ENCODE results near the gene ITIH3. TPM values are rescaled to one million over a fixed set of nuclear protein-coding genes. Genes with fewer than 3 reads are reported as not detected.

Gene ITIH3, protein sequence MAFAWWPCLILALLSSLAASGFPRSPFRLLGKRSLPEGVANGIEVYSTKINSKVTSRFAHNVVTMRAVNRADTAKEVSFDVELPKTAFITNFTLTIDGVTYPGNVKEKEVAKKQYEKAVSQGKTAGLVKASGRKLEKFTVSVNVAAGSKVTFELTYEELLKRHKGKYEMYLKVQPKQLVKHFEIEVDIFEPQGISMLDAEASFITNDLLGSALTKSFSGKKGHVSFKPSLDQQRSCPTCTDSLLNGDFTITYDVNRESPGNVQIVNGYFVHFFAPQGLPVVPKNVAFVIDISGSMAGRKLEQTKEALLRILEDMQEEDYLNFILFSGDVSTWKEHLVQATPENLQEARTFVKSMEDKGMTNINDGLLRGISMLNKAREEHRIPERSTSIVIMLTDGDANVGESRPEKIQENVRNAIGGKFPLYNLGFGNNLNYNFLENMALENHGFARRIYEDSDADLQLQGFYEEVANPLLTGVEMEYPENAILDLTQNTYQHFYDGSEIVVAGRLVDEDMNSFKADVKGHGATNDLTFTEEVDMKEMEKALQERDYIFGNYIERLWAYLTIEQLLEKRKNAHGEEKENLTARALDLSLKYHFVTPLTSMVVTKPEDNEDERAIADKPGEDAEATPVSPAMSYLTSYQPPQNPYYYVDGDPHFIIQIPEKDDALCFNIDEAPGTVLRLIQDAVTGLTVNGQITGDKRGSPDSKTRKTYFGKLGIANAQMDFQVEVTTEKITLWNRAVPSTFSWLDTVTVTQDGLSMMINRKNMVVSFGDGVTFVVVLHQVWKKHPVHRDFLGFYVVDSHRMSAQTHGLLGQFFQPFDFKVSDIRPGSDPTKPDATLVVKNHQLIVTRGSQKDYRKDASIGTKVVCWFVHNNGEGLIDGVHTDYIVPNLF
- total RNA-seq = 10 to 100 TPM in 2 of 6 donors, 1 to 10 TPM in 4; 2.1 to 13.5 (median 7.0) TPM

DNA sequence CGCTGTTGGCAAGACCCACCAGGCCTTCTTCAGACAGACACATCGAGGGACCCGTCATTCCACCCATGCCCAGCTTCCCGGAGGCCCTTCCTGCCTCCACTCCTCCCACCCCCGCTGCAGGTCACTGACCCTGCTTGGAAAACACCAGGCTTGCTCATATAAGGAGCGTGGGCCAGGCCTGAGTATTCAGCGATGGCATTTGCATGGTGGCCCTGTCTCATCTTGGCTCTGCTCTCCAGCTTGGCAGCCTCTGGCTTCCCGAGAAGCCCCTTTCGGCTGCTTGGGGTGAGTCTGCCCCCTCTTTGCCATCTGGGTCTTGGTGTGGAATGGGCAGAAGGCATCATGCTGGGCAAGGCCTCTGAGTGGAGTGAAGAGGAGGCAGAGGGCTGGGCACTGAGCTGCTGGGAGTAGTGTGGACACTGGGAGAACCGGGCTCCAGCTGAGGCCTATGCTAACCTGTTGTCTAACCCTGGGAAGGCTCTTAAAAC is at the start of gene ITIH3:
ITIH3 (plus strand) TSS at position 185 of the 488 bp plus-strand sequence; CDS start at position 193, 8 bp downstream.
- H3K27ac ChIP-seq = no peak within 1 kb of the TSS
- TF ChIP-seq, protein P1, sequence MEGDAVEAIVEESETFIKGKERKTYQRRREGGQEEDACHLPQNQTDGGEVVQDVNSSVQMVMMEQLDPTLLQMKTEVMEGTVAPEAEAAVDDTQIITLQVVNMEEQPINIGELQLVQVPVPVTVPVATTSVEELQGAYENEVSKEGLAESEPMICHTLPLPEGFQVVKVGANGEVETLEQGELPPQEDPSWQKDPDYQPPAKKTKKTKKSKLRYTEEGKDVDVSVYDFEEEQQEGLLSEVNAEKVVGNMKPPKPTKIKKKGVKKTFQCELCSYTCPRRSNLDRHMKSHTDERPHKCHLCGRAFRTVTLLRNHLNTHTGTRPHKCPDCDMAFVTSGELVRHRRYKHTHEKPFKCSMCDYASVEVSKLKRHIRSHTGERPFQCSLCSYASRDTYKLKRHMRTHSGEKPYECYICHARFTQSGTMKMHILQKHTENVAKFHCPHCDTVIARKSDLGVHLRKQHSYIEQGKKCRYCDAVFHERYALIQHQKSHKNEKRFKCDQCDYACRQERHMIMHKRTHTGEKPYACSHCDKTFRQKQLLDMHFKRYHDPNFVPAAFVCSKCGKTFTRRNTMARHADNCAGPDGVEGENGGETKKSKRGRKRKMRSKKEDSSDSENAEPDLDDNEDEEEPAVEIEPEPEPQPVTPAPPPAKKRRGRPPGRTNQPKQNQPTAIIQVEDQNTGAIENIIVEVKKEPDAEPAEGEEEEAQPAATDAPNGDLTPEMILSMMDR (IDR thresholded peaks at IDR 0.05) = no peak
- no peak for TF ChIP-seq POLR2A (IDR thresholded peaks at IDR 0.05)
- no peak for TF ChIP-seq EP300 (IDR thresholded peaks at IDR 0.05)
- no peak for TF ChIP-seq POLR2AphosphoS5 (IDR thresholded peaks at IDR 0.05)
- DNase-seq = no peak
- 70 to 84% methylated on average over 8 to 10 of the region's 10 CpGs for WGBS, 2 donors
- no peak within 1 kb of the TSS for H3K4me3 ChIP-seq
- H3K4me1 ChIP-seq = no peaks in the 10 kb centered on the region
- H3K36me3 ChIP-seq = no peaks in the 10 kb centered on the region
- no peaks in the 10 kb centered on the region for H3K27me3 ChIP-seq
- no peak for ATAC-seq (ENCODE audit: low FRiP score in 2 of 2)
- no peaks in the 10 kb centered on the region for H3K9me3 ChIP-seq

DNA sequence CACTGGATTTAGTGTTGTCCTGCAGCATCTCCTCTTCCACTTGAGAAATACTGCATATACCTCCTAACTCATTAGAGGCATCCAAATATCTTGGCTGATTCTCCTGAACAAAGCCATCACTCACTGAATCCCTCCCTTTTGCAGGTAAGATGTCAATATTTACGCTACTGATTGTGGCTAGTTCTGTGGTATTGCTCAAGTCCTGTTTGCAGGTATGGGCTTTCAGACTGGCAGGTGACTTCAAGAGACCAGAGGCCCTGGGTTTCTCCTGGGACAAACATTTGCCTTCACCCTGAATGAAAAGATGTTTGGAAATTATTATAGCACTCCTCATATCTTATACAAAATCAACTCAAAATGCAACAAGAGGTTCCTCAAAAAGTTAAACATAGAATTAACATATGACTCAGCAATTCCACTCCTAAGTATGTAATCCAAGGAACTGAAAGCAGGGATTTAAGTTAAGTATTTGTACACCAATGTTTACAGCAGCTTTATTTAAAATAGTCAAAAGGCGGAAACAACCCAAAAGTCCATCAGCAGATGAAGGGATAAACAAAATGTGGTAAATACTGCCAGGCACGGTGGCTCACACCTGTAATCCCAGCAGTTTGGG is 42.4 kb upstream of the ITIH3 start:
- peak overlapping the region in 2 of 4 donors; percentile 0 to 54 for H3K27ac ChIP-seq
- peaks cover 17 to 90% (median 45%) of the 10 kb centered on the region in 4 donors for H3K36me3 ChIP-seq
- no peaks in the 10 kb centered on the region for H3K9me3 ChIP-seq
- peaks cover 0 to 5% (median 2%) of the 10 kb centered on the region in 4 donors for H3K4me1 ChIP-seq
- ATAC-seq (ENCODE audit: low FRiP score in 2 of 2) = no peak
- 77 to 86% methylated on average over 3 of the region's 3 CpGs for WGBS, 2 donors
- no peaks in the 10 kb centered on the region for H3K27me3 ChIP-seq
- no peak for TF ChIP-seq POLR2AphosphoS5 (IDR thresholded peaks at IDR 0.05)
- TF ChIP-seq, protein P1 (IDR thresholded peaks at IDR 0.05) = no peak
- no peak for TF ChIP-seq EP300 (IDR thresholded peaks at IDR 0.05)
- no peak overlapping the region for H3K4me3 ChIP-seq
- no peak for DNase-seq

DNA sequence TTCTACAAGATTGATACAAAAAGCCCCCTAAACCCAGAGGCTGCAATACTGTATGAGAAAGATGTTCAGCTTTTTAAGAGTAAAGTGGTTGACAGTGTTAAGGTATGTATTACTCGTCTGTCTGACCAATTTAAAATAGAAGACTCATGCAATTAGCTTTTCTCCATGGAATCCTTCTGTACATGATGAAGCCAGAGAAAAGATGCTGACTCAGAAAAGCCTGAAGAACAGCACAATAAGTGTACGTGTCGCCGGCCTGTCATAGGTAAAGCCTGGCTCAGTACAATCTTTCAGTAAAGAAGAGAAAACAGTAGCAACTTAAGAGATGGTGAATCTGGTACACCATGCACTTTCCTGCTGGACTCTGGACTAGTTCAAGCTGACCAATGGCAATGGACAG is 40.2 kb upstream of the ITIH3 start:
- H3K27me3 ChIP-seq = no peaks in the 10 kb centered on the region
- ATAC-seq (ENCODE audit: low FRiP score in 2 of 2) (no peak), DNase-seq (no peak)
- no peak overlapping the region for H3K4me3 ChIP-seq
- 94 to 97% methylated on average over 4 of the region's 4 CpGs for WGBS, 2 donors
- H3K9me3 ChIP-seq = no peaks in the 10 kb centered on the region
- TF ChIP-seq POLR2A (IDR thresholded peaks at IDR 0.05) = no peak
- no peak for TF ChIP-seq POLR2AphosphoS5 (IDR thresholded peaks at IDR 0.05)
- TF ChIP-seq, protein P1 (IDR thresholded peaks at IDR 0.05) = no peak
- TF ChIP-seq EP300 (IDR thresholded peaks at IDR 0.05) = no peak
- no peak overlapping the region for H3K27ac ChIP-seq
- peaks cover 11 to 89% (median 38%) of the 10 kb centered on the region in 4 donors for H3K36me3 ChIP-seq
- H3K4me1 ChIP-seq = peaks cover 0 to 5% (median 2%) of the 10 kb centered on the region in 4 donors

DNA sequence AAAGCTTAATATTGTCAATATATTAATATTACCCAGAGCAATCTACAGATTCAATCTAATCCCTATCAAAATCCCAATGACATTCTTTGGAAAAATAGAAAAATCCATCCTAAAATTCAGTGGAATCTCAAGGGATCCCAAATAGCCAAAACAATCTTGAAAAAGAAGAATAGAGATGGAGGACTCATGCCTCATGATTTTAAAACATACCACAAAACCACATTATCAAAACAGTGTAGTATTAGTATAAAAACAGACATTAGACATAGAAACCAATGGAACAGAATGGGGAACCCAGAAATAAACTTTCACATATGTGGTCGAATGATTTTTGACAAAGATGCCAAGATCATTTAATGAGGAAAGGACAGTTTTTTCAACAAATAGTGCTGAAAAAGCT is 38.5 kb upstream of the ITIH3 start:
- no peak for ATAC-seq (ENCODE audit: low FRiP score in 2 of 2)
- TF ChIP-seq EP300 (IDR thresholded peaks at IDR 0.05) = no peak
- TF ChIP-seq, protein P1 (IDR thresholded peaks at IDR 0.05) = no peak
- no peak for TF ChIP-seq POLR2A (IDR thresholded peaks at IDR 0.05)
- TF ChIP-seq POLR2AphosphoS5 (IDR thresholded peaks at IDR 0.05) = no peak
- Histone ChIP-seq H3K9me3 (no peaks in the 10 kb centered on the region), H3K27me3 (no peaks in the 10 kb centered on the region), H3K36me3 (peaks cover 0 to 88% (median 37%) of the 10 kb centered on the region in 4 donors), H3K4me1 (peaks cover 0 to 5% (median 2%) of the 10 kb centered on the region in 4 donors), H3K27ac (no peak overlapping the region), H3K4me3 (no peak overlapping the region)
- 95 to 96% methylated on average over 1 of the region's 1 CpG for WGBS, 2 donors
- DNase-seq = no peak
